Stomach (tissue), 9 donors: ENCODE data around the gene INAFM2. TPM values are rescaled to one million over a fixed set of nuclear protein-coding genes. Genes with fewer than 3 reads are reported as not detected.

ENCODE experiments used
- DNase-seq, 2 donors: peaks; one replicate each; pipeline versions ENCODE4 v3.0.0 to v3.0.0-alpha.2; 2013 to 2019
- H3K27ac ChIP-seq, 5 donors: fragments of 200-600 bp in 4 of 5; sonication (generic) in 4 of 5; one replicate each; pipeline ENCODE4 v1.5.1; 2013 to 2019; ENCODE audit warnings: mild to moderate bottlenecking in 1 of 5, moderate library complexity in 1 of 5
- H3K27me3 ChIP-seq, 3 donors: fragments of 200-600 bp; sonication (generic); one replicate each; pipeline ENCODE4 v1.5.1; 2017 to 2019; ENCODE audit warnings: mixed run types in 1 of 3
- H3K36me3 ChIP-seq, 4 donors: fragments of 200-600 bp; sonication (generic); 1 replicate in 3 of 4; 2 replicates in 1 of 4; pipeline ENCODE4 v1.5.1; 2016 to 2019
- H3K4me1 ChIP-seq, 4 donors: fragments of 200-600 bp; sonication (generic); one replicate each; pipeline ENCODE4 v1.5.1; 2016 to 2019
- H3K4me3 ChIP-seq, 4 donors: fragments of 200-600 bp; sonication (generic) in 3 of 4; one replicate each; pipeline ENCODE4 v1.5.1; 2016 to 2019; ENCODE audit warnings: mild to moderate bottlenecking in 1 of 4
- H3K9me3 ChIP-seq, 4 donors: fragments of 200-600 bp; sonication (generic); one replicate each; pipeline ENCODE4 v1.5.1; 2016 to 2019
- EP300 ChIP-seq: sonication (generic); formaldehyde crosslinking; IDR thresholded peaks from one replicate; pipeline ENCODE4 v1.6.1; 2017; ENCODE audit warnings: antibody characterized with exemption
- POLR2A ChIP-seq, 4 donors: fragments of 450-650 bp; IDR thresholded peaks; one replicate each; pipeline ENCODE4 v1.6.1; 2016; ENCODE audit warnings: antibody characterized with exemption in 4 of 4, control low read depth in 2 of 4, mild to moderate bottlenecking in 1 of 4, moderate library complexity in 1 of 4
- POLR2AphosphoS5 ChIP-seq, 3 donors: sonication (generic); formaldehyde crosslinking; IDR thresholded peaks; one replicate each; pipeline ENCODE4 v1.6.1; 2016; ENCODE audit warnings: antibody characterized with exemption in 3 of 3
- WGBS, 5 donors: extraction: QIAGEN DNeasy Blood & Tissue Kit in 3 of 5; methylation state at CpG; one replicate each; pipeline versions ENCODE4 v1.1.5 to v1.1.7; 2013 to 2018; 5-methylcytosine and 5-hydroxymethylcytosine counted together
- intact Hi-C: fragments of 100-400 bp; cut with DNase I; formaldehyde crosslinking; loops from one replicate; pipeline ENCODE4 v1.15.1; 2023; ENCODE audit warnings: low total_unique reads
- polyA plus RNA-seq, 3 donors: library from polyadenylated mRNA; stranded (reverse); fragments of 200-250 nt; gene quantifications; one replicate each; pipeline ENCODE4 v1.2.3, GENCODE V29; 2013
- total RNA-seq, 5 donors: library from RNA; depleted of rRNA; stranded (reverse); fragments of >200 nt; gene quantifications; one replicate each; pipeline versions ENCODE4 v1.1.0 to v1.2.3, GENCODE V29; 2014 to 2016
- TF ChIP-seq, protein P1 (sequence below), 7 experiments: fragments of 450-650 bp in 4 of 7; fragments of 200-600 bp in 3 of 7; sonication (generic) in 3 of 7; IDR thresholded peaks; one replicate each; pipeline ENCODE4 v1.5.1; 2016 to 2019; ENCODE audit warnings: antibody characterized with exemption in 7 of 7, control low read depth in 2 of 7, mild to moderate bottlenecking in 1 of 7
- donor health status: healthy with polysubstance abuse.
- donor health status: Bipolar disorder and iron deficiency.
- donor health status: healthy.

Gene INAFM2
- total and polyA plus RNA-seq, 8 donors, result 3.4 to 65.2 (median 20.4) TPM

DNA sequence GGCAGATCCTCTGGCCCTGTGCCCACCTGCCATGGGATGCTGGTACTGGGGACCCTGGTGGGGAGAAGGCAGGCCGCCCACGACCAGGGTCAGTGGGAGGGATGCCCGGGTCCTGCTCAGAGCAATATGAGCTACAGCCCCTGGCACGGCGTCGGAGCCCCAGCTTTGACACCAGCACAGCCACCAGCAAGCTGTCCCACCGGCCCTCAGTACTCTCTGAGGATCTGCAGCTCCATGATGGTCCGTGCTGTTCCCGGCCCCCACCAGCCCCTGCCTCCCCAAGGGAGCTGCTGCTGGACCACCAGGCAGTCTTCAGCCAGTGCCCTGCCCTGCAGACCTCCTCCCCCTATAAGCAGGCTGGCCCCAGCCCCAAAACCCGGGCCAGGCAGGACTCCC lies 46.0 kb downstream of the INAFM2 start:
- TF ChIP-seq, protein P1, sequence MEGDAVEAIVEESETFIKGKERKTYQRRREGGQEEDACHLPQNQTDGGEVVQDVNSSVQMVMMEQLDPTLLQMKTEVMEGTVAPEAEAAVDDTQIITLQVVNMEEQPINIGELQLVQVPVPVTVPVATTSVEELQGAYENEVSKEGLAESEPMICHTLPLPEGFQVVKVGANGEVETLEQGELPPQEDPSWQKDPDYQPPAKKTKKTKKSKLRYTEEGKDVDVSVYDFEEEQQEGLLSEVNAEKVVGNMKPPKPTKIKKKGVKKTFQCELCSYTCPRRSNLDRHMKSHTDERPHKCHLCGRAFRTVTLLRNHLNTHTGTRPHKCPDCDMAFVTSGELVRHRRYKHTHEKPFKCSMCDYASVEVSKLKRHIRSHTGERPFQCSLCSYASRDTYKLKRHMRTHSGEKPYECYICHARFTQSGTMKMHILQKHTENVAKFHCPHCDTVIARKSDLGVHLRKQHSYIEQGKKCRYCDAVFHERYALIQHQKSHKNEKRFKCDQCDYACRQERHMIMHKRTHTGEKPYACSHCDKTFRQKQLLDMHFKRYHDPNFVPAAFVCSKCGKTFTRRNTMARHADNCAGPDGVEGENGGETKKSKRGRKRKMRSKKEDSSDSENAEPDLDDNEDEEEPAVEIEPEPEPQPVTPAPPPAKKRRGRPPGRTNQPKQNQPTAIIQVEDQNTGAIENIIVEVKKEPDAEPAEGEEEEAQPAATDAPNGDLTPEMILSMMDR (IDR thresholded peaks at IDR 0.05), result no peak
- TF ChIP-seq EP300 (no peak), POLR2AphosphoS5 (IDR thresholded peaks at IDR 0.05) (no peak), POLR2A (IDR thresholded peaks at IDR 0.05) (no peak)
- Histone ChIP-seq H3K4me1 (peaks cover 17 to 25% (median 23%) of the 10 kb centered on the region in 4 donors), H3K27ac (no peak overlapping the region), H3K4me3 (no peak overlapping the region), H3K36me3 (no peaks in the 10 kb centered on the region), H3K9me3 (no peaks in the 10 kb centered on the region), H3K27me3 (no peaks in the 10 kb centered on the region)
- 90 to 96% (median 93%) methylated on average over 9 to 10 of the region's 10 CpGs for WGBS, 5 donors
- DNase-seq, result no peak
- intact Hi-C loops, result loop anchor here (10.0 kb wide), 1 partner anchor 45 kb away; no protein-coding TSS in a partner anchor

DNA sequence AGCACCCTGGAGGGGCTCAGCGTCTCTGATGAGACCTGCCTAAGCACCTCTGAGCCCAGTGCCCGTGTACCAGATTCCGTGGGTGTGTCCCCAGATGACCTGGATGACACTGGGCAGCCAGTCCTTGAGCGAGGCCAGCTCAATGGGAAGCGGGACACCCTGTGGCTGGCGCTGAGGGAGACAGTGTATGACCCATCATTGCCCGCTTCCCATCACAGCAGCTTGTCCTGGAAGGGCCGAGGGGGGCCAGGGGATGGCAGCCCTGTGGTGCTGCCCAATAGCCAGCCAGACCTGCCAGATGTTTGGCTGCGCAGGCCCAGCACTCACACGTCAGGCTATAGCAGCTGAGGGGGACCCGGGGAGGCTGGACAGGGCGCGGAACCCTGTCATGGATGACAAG lies 46.5 kb downstream of the INAFM2 start:
- Histone ChIP-seq H3K4me3 (no peak overlapping the region), H3K4me1 (peaks cover 17 to 25% (median 23%) of the 10 kb centered on the region in 4 donors), H3K36me3 (no peaks in the 10 kb centered on the region), H3K27me3 (no peaks in the 10 kb centered on the region), H3K27ac (no peak overlapping the region), H3K9me3 (no peaks in the 10 kb centered on the region)
- intact Hi-C loops, result loop anchor here (10.0 kb wide), 1 partner anchor 45 kb away; no protein-coding TSS in a partner anchor
- 87 to 93% (median 89%) methylated on average over 12 to 13 of the region's 13 CpGs for WGBS, 5 donors
- DNase-seq, result no peak
- TF ChIP-seq EP300 (no peak), POLR2A (IDR thresholded peaks at IDR 0.05) (no peak), POLR2AphosphoS5 (IDR thresholded peaks at IDR 0.05) (no peak)
- TF ChIP-seq, protein P1 (IDR thresholded peaks at IDR 0.05), result no peak

GRCh38 chr15:40372981-40373380 lies 49.5 kb downstream of the INAFM2 start:
- no peak overlapping the region for H3K4me3 ChIP-seq
- H3K27me3 ChIP-seq, result no peaks in the 10 kb centered on the region
- no peaks in the 10 kb centered on the region for H3K9me3 ChIP-seq
- intact Hi-C loops, result no loop called here
- H3K4me1 ChIP-seq, result peaks cover 5 to 8% (median 6%) of the 10 kb centered on the region in 4 donors
- TF ChIP-seq, protein P1 (IDR thresholded peaks at IDR 0.05), result no peak
- no peak for TF ChIP-seq POLR2A (IDR thresholded peaks at IDR 0.05)
- TF ChIP-seq EP300, result no peak
- TF ChIP-seq POLR2AphosphoS5 (IDR thresholded peaks at IDR 0.05), result no peak
- no peak overlapping the region for H3K27ac ChIP-seq
- 45 to 73% (median 65%) methylated on average over 2 of the region's 2 CpGs for WGBS, 5 donors
- no peak for DNase-seq
- H3K36me3 ChIP-seq, result no peaks in the 10 kb centered on the region

Other genes with a start within 250 kb of the INAFM2 start
- gene BMF, start 214.8 kb upstream of the INAFM2 start, total RNA-seq, result 10 to 100 TPM in 3 of 5 donors, 1 to 10 TPM in 2; 2.2 to 11.7 (median 10.7) TPM
- 1 to 10 TPM; 3.8 to 6.5 (median 5.1) TPM for gene BMF, start 214.8 kb upstream of the INAFM2 start, polyA plus RNA-seq
- 10 to 100 TPM in 1 of 5 donors, 1 to 10 TPM in 4; 1.8 to 25.0 (median 4.6) TPM for gene BUB1B, start 162.6 kb upstream of the INAFM2 start, total RNA-seq
- 1 to 10 TPM; 1.6 to 5.6 (median 2.6) TPM for gene BUB1B, start 162.6 kb upstream of the INAFM2 start, polyA plus RNA-seq
- 10 to 100 TPM in 3 of 5 donors, 1 to 10 TPM in 1, under 1 TPM in 1; under 0.01 to 91.9 (median 16.3) TPM for gene PAK6, start 84.6 kb upstream of the INAFM2 start, total RNA-seq
- 1 to 10 TPM; 1.8 to 7.7 (median 4.7) TPM for gene PAK6, start 84.6 kb upstream of the INAFM2 start, polyA plus RNA-seq
- under 1 TPM in 1 of 5 donors, not detected in 4; 0.37 TPM for gene ANKRD63, start 40.6 kb upstream of the INAFM2 start, total RNA-seq
- not detected for gene ANKRD63, start 40.6 kb upstream of the INAFM2 start, polyA plus RNA-seq
- 10 to 100 TPM in 3 of 5 donors, 1 to 10 TPM in 2; 3.5 to 12.5 (median 11.7) TPM for gene PLCB2, start 15.8 kb upstream of the INAFM2 start, total RNA-seq
- gene PLCB2, start 15.8 kb upstream of the INAFM2 start, polyA plus RNA-seq, result 1 to 10 TPM; 5.3 to 5.6 (median 5.4) TPM
- gene CCDC9B, start 17.2 kb downstream of the INAFM2 start, total RNA-seq, result 10 to 100 TPM in 4 of 5 donors, under 1 TPM in 1; 0.58 to 39.3 (median 21.1) TPM
- gene CCDC9B, start 17.2 kb downstream of the INAFM2 start, polyA plus RNA-seq, result 1 to 10 TPM; 2.9 to 9.7 (median 8.2) TPM
- 1,000 to 10,000 TPM in 1 of 5 donors, 10 to 100 TPM in 2, 1 to 10 TPM in 1, not detected in 1; 4.7 to 1,748 (median 37.2) TPM for gene PHGR1, start 27.3 kb downstream of the INAFM2 start, total RNA-seq
- 1,000 to 10,000 TPM in 1 of 3 donors, 100 to 1,000 TPM in 2; 132 to 2,907 (median 156) TPM for gene PHGR1, start 27.3 kb downstream of the INAFM2 start, polyA plus RNA-seq
- gene DISP2, start 34.5 kb downstream of the INAFM2 start, total RNA-seq, result 10 to 100 TPM in 1 of 5 donors, under 1 TPM in 3, not detected in 1; 0.29 to 10.1 (median 0.48) TPM
- 1 to 10 TPM in 1 of 3 donors, under 1 TPM in 2; 0.15 to 1.7 (median 0.93) TPM for gene DISP2, start 34.5 kb downstream of the INAFM2 start, polyA plus RNA-seq
- 10 to 100 TPM in 3 of 5 donors, 1 to 10 TPM in 2; 4.0 to 15.6 (median 10.7) TPM for gene KNSTRN, start 59.0 kb downstream of the INAFM2 start, total RNA-seq
- gene KNSTRN, start 59.0 kb downstream of the INAFM2 start, polyA plus RNA-seq, result 10 to 100 TPM; 13.9 to 16.3 (median 16.0) TPM
- 10 to 100 TPM; 40.9 to 78.1 (median 50.0) TPM for gene IVD, start 82.1 kb downstream of the INAFM2 start, total RNA-seq
- 10 to 100 TPM; 26.7 to 45.1 (median 34.8) TPM for gene IVD, start 82.1 kb downstream of the INAFM2 start, polyA plus RNA-seq
- gene BAHD1, start 117.3 kb downstream of the INAFM2 start, total RNA-seq, result 10 to 100 TPM in 4 of 5 donors, 1 to 10 TPM in 1; 5.3 to 35.9 (median 16.7) TPM
- 1 to 10 TPM; 7.3 to 8.7 (median 7.5) TPM for gene BAHD1, start 117.3 kb downstream of the INAFM2 start, polyA plus RNA-seq
- gene CHST14, start 147.3 kb downstream of the INAFM2 start, total RNA-seq, result 10 to 100 TPM in 2 of 5 donors, 1 to 10 TPM in 3; 2.5 to 14.6 (median 5.4) TPM
- gene CHST14, start 147.3 kb downstream of the INAFM2 start, polyA plus RNA-seq, result 1 to 10 TPM in 2 of 3 donors, under 1 TPM in 1; 0.92 to 7.4 (median 2.7) TPM
- 10 to 100 TPM; 12.3 to 39.4 (median 32.9) TPM for gene CCDC32, start 241.3 kb downstream of the INAFM2 start, total RNA-seq
- 10 to 100 TPM; 14.4 to 65.7 (median 28.1) TPM for gene CCDC32, start 241.3 kb downstream of the INAFM2 start, polyA plus RNA-seq
- gene RPUSD2, start 245.6 kb downstream of the INAFM2 start, total RNA-seq, result 10 to 100 TPM in 1 of 5 donors, 1 to 10 TPM in 2, not detected in 2; 7.0 to 12.1 (median 8.1) TPM
- 10 to 100 TPM in 1 of 3 donors, 1 to 10 TPM in 2; 5.6 to 11.9 (median 6.6) TPM for gene RPUSD2, start 245.6 kb downstream of the INAFM2 start, polyA plus RNA-seq